Dermis blood vessel endothelial cell (primary cell): Measurements from ENCODE around the gene HOXC4. TPM values are rescaled to one million over a fixed set of nuclear protein-coding genes. Genes with fewer than 3 reads are reported as not detected.

Experiments
- DNase-seq: peaks from one replicate; pipeline ENCODE4 v3.0.0; 2010
- total RNA-seq: library from RNA; depleted of rRNA; stranded (reverse); fragments of >200 nt; gene quantifications from 2 replicates; pipeline ENCODE4 v1.2.3, GENCODE V29; 2014

Gene HOXC4
- total RNA-seq, 1 donor from 2014 or later, result not detected

DNA sequence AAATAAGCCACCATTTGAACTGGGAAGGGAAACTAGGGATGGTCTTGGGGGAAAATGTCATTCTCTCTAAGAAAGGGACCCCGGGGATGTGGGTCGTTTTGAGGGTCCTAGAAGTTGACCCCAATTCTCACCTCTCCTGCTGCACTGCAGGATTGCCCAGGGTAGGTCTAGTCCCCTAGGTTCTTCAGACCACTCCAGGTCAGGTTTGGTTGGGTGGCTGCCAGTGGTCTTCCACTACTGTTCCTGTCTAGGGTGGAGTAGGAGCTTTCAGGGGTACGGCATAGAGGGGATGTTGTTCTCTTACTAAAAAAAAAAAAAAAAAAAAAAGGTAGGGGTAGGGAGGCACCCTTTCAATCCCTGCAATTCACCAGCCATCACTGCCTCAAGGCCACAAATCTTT is 37.6 kb upstream of the HOXC4 start:
- DNase-seq, result no peak

GRCh38 chr12:54016478-54016964 is 37.1 kb upstream of the HOXC4 start:
- no peak for DNase-seq

- no peak for DNase-seq
Measured at GRCh38 chr12:54017027-54017788, 36.4 kb upstream of the HOXC4 start.

- DNase-seq, result peak; percentile 36
Measured at GRCh38 chr12:54017878-54018467, 35.7 kb upstream of the HOXC4 start.

DNA sequence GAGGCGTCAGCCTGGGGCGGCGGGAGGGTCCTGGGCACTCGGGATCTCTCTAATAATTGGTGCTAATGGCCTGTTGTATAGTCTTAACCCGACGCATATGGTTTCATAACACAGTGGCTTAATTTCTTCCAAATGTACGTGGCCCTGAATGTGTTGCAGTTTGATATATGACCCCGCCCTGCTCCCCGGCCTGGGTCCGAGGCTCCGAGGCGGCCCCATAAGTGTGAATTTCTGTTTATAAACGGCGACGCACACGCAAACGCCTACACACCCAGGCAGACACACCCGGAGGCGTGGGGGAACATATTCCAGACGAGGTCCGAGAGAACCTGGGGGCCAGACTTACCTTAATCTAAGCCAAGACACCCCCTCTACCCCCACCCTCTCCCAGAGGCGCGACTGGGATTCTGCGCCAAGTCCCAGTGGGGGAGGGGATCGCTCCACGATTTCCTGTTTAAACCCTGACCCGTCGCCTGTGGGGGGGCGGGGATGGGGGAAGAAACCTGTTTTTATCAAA is 35.1 kb upstream of the HOXC4 start:
- DNase-seq, result no peak

DNA sequence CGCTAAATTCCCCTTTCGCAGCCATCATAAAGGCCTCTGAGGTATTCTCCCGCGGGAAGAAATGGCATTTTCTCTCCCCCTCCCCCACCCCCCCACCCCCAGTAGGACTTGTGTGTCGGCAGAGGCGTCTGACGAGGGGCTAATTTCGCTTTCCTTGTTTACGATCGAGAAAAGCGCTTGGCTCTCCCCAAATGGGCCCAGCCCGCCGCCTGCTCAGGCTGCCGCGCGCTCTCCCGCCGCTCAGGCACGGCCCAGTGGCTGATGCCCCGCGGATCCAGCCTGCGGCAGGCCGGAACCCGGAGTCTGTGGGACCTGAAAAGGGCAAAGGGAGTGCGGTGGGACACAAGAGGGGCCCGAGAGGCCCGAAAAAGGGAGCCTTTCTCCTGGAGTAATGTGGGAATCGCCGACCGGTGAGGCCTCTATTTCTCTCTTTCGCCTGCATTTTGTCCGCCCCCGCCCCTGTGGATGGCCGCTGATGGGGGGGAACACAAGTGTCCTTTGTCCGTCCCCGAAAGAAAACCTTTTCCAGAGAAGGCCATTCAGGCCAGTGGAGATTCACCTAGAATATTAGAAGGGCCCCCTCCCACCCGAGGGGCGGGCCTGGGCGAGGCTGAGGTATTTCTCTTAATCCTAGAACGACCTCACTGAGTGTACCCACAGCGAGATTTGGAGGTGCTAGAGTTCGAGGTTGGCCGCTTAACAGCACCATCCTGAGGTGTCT is 34.4 kb upstream of the HOXC4 start:
- DNase-seq, result no peak

GRCh38 chr12:54019924-54020590 is 33.6 kb upstream of the HOXC4 start:
- DNase-seq, result no peak

DNA sequence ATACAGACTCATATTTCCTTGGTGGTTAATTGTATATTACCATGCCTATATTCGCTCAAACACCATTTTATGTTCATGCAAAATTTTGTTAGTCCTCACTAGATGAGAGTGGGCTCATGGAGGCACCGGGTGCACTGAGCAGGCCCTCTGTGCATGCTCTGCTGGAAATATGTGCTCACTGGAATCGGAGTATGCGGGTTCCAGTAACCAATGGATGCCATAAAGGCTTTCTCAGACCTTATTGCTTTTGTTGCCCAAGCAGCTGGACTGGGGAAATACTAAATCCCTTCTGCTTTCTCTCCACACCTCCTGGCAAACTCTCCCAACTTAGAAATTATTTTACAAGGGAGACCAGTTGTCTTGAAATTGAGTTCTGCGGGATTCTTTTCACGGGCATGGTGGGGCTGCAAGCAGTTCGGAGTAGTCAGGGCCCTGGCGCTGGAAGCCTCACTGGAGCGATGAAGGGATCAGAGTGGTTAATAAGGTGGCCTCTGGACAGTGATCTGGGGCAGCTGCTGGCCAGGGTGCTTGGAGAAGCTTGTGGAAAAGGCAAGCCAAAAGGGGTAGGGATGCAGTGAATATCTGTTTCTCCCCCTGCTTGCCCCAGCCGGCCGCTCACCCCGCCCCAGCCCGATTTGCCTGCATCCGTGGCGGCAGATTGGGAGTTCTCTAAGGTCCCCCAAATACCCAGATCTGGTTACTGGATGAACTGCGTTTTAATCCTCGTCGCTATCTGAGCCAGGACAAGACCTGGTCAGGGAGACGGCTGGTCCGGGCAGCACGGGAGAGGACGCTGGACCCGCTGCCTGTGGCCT is 32.8 kb upstream of the HOXC4 start:
- no peak for DNase-seq

GRCh38 chr12:54021432-54022013 is 32.1 kb upstream of the HOXC4 start:
- DNase-seq, result no peak

GRCh38 chr12:54022960-54023884 is 30.4 kb upstream of the HOXC4 start:
- DNase-seq, result no peak

DNA sequence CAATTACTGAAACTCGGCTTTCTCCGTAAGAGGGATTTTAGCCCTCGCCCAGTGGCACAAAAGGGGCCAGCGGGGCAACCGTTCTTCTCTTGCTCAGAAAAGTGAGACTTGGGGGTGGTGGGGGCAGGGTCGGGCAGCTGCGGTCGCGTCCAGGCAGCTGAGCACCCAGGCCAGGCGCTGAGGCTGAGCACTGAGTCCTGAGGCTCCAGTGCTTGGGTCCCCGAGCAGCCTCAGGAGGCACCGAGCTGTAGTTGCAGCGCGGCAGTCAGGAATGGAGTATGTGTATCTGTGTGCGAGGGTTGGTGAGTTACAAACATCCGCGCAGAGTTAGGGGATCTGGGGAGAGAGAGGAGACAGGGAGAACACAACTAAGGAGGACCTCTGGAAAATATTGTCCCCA is 29.5 kb upstream of the HOXC4 start:
- DNase-seq, result no peak

- no peak for DNase-seq
Measured at GRCh38 chr12:54024581-54025305, 28.9 kb upstream of the HOXC4 start.

DNA sequence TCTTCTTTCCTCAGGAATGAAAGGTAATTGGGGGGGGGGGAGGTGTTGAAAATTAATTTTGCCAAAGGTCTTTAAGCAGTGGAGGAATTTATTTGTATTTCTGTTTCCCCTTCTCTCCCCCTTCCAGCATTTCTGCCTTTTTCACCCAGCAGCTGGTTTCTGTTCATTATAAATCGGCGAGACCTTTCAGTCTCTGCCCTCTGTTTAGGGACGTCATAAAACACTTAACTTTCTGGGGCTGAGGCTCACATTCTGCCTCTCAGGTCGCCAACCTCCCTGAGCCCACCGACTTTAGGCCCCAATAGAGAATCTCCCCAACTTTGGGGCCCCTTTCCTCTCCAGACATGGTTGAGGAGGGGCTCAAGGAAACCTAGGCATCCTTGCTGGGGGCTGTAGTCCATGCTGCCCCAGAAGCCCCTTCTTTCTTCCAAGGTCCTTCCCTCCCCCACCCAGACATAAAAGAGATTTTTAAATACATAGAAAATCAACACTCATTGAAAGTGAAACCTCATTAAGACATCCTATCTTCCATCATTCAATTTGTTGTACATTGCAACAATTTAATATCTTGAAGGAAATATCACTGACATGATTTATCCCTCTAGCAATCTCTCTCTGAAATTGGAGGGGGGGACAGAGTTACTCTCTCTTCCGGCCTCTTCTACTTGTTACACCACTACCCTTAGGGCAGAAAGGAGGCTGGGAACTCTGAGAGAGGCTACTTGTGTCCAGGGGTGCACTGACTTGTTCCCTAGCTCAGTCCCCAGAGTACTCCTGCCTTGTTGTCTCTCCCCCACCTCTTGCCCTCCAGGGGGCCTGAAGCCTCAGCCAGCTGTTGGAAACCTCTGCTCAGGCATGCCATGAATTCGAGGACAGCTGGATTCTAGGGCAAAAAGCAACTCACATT is 27.9 kb upstream of the HOXC4 start:
- no peak for DNase-seq

DNA sequence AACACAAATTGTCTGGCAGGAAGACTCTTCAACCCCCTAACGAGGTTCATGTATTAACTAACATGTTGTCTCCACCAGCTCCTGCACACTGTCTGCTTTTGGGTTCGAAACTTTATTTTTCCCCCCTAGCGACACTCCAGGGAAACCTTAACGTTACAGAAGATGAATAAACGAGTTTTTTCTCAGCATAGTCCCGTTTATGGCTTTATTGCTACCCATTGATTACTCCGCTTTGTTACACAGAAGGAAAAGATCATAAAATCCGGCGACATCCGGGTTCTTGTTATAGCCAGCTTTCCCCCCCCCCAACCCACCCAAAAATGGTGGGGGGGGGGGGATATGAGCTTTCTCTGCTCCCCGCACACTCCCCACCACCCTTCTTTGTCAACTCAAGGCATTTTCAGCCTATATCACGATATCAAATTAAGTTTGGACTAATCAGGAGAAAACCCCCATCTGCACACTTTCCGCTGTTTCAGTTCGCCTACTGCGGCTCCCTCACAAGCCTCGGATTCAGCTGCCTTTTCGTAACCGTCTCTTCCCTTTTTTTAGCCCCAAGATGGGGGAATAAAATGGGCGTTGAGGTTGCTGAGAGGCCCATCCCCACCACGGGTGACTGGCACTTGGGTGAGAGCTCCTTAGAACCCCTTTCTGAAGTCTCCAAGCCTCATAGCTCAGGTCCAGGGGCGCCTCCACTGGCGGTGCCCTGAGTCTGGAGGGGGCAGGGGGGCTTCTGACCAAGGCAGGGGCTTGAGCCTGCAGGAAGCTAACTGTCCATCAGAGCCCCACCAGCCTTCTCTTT is 26.8 kb upstream of the HOXC4 start:
- DNase-seq, result no peak

DNA sequence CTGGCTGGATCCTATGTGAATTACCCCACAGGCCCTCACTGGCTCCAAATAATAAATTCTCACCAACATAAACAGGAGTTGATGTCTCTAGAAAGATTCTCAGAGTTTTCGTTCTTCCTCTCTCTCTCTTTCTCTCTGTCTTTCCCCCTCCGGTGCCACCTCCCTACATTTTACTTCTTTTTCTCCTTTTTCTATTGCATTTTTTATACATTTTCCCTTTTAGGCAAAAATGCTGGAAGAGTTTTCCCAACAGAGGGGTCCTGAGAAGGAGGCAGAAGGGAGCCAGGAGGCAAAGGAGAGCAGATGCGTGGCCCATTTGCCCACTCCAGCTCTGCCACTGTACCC is 26.2 kb upstream of the HOXC4 start:
- DNase-seq, result no peak

- DNase-seq, result no peak
Measured at GRCh38 chr12:54028314-54029201, 25.1 kb upstream of the HOXC4 start, which contains the start of gene HOXC6. HOXC6 (plus strand) TSS chr12:54028440; CDS start chr12:54028522, 82 bp downstream.
